Chondrocyte (in vitro differentiated cells): ENCODE data around the gene P2RY2. TPM values are rescaled to one million over a fixed set of nuclear protein-coding genes. Genes with fewer than 3 reads are reported as not detected.
A peak's percentile ranks its signal among the peaks of the same experiment; 100 is the strongest.

Experiments
- DNase-seq: peaks from one replicate; pipeline ENCODE4 v3.0.0; 2021; ENCODE audit warnings: mixed read lengths, low spot score
- H3K27ac Mint-ChIP-seq: one replicate; pipeline ENCODE4 v1.8.0; 2021; ENCODE audit warnings: mild to moderate bottlenecking, moderate library complexity, mixed read lengths; ENCODE audit not compliant: unreplicated experiment
- H3K27me3 Mint-ChIP-seq: 2 replicates; pipeline ENCODE4 v1.8.0; 2021; ENCODE audit warnings: low read depth, mixed read lengths
- H3K36me3 Mint-ChIP-seq: 2 replicates; pipeline ENCODE4 v1.8.0; 2021; ENCODE audit warnings: low read depth, mixed read lengths
- H3K4me1 Mint-ChIP-seq: 2 replicates; pipeline ENCODE4 v1.8.0; 2021; ENCODE audit warnings: low read depth, mild to moderate bottlenecking, mixed read lengths
- H3K4me3 Mint-ChIP-seq: one replicate; pipeline ENCODE4 v1.8.0; 2021; ENCODE audit warnings: mild to moderate bottlenecking, moderate library complexity, mixed read lengths; ENCODE audit not compliant: unreplicated experiment
- H3K9me3 Mint-ChIP-seq: 2 replicates; pipeline ENCODE4 v1.8.0; 2021; ENCODE audit warnings: low read depth, mixed read lengths
- total RNA-seq: library from RNA; stranded (reverse); gene quantifications from 3 replicates; pipeline ENCODE4 v1.2.1, GENCODE V29; 2021
- TF ChIP-seq, protein P1 (sequence below): fragments of 200-600 bp; sonication (generic); IDR thresholded peaks from 2 replicates; pipeline ENCODE4 v1.5.0; 2021; ENCODE audit warnings: antibody characterized with exemption, mild to moderate bottlenecking, moderate library complexity

Gene P2RY2
- total RNA-seq, 1 donor from 2014 or later: 0.32 TPM

DNA sequence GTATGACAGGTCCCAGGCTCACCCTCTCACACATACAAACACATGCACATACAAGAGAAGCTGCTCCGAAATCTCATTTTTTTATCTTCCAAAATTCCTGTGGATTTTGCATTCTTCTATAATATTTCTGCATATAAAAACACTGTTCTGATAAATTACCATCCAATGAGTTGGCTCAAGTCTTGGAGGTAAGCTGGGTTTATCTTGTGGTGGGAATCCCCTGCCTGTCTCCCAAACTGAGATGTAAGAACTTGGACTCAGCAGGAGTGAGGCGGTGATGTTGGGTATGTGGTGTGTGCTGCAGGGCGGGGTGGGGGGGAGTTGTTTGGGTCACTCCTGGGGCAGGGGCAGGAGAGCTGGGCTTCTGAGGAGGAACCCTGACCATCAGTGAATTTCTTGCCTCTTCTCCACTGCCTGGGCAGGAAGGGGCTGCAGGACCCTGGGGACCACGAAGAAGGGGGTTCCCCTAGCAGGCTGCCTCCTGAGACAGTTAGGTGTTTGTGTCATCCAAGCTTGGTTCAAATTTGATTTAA is 47.3 kb downstream of the P2RY2 start:
- DNase-seq: no peak
- H3K4me3 Mint-ChIP-seq: no peak overlapping the region

DNA sequence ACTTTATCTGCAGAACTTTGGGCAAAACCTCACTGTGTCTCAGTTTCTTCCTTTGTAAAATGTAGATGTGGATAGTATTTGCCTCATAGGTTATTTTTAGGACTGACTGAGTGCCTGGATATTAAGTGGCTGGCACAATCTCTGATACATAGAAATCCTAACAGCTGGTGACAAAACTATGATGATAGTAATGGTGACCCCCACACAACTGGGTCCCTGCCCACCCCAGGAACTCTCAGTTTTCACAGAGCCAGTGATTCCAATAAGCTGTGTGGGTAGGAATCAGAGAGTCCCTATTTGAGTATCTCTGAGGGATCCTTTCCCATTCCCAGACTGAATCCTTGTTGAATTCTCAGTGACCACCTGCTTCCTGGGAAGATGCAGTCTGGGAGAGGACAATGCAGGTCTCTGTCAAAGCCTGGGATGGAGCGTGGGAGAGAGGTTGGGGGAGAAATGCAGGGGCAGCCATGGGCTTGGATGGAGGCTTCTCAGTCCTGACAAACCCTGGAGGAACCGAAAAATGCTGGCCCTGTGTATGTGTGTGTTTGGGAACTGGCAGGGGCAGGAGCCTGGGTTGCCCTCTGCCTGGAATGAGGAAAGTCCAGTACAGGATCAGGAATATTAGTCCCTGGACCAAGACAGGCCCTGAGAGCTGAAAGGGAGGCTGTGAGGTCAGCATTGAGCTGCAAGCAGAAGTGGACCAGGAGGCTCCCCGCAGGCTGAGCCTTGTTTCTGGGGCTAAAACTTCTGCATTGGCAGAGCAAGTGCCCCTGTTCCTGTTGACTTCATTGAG is 48.0 kb downstream of the P2RY2 start:
- H3K27me3 Mint-ChIP-seq: peaks cover 10% of the 10 kb centered on the region
- no peaks in the 10 kb centered on the region for H3K9me3 Mint-ChIP-seq
- no peak for DNase-seq
- H3K4me3 Mint-ChIP-seq: no peak overlapping the region
- TF ChIP-seq, protein P1, sequence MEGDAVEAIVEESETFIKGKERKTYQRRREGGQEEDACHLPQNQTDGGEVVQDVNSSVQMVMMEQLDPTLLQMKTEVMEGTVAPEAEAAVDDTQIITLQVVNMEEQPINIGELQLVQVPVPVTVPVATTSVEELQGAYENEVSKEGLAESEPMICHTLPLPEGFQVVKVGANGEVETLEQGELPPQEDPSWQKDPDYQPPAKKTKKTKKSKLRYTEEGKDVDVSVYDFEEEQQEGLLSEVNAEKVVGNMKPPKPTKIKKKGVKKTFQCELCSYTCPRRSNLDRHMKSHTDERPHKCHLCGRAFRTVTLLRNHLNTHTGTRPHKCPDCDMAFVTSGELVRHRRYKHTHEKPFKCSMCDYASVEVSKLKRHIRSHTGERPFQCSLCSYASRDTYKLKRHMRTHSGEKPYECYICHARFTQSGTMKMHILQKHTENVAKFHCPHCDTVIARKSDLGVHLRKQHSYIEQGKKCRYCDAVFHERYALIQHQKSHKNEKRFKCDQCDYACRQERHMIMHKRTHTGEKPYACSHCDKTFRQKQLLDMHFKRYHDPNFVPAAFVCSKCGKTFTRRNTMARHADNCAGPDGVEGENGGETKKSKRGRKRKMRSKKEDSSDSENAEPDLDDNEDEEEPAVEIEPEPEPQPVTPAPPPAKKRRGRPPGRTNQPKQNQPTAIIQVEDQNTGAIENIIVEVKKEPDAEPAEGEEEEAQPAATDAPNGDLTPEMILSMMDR: no peak
- no peaks in the 10 kb centered on the region for H3K36me3 Mint-ChIP-seq
- H3K27ac Mint-ChIP-seq: peak overlapping the region; percentile 76
- H3K4me1 Mint-ChIP-seq: peaks cover 25% of the 10 kb centered on the region

More for the DNA sequence above, 47.3 kb downstream of the P2RY2 start:
- Mint-ChIP-seq H3K27ac (no peak overlapping the region), H3K27me3 (peaks cover 10% of the 10 kb centered on the region), H3K36me3 (no peaks in the 10 kb centered on the region), H3K9me3 (no peaks in the 10 kb centered on the region), H3K4me1 (peaks cover 25% of the 10 kb centered on the region)
- TF ChIP-seq, protein P1: no peak

DNA sequence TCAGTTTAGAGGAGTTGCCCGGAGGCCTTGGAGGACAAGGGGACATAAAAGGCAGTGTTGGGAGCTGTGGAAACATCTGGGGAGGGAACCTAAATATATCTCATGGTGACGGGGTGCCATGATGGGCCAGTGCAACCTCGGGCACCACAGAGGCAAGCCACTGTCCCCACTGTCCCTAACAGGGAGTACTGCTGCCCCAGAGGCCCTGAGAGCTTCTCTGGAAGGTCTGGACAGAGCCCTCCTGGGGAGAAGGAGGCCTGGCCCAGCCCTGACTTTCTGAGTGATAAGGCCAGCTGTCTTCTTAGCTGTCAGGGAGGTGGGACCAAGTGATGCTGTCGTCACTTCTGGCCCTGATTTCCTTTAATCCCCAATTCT is 48.6 kb downstream of the P2RY2 start:
- no peak for DNase-seq
- H3K27ac Mint-ChIP-seq: no peak overlapping the region
- H3K27me3 Mint-ChIP-seq: peaks cover 10% of the 10 kb centered on the region
- H3K36me3 Mint-ChIP-seq: no peaks in the 10 kb centered on the region
- peaks cover 25% of the 10 kb centered on the region for H3K4me1 Mint-ChIP-seq
- TF ChIP-seq, protein P1: no peak
- H3K4me3 Mint-ChIP-seq: no peak overlapping the region
- H3K9me3 Mint-ChIP-seq: no peaks in the 10 kb centered on the region

DNA sequence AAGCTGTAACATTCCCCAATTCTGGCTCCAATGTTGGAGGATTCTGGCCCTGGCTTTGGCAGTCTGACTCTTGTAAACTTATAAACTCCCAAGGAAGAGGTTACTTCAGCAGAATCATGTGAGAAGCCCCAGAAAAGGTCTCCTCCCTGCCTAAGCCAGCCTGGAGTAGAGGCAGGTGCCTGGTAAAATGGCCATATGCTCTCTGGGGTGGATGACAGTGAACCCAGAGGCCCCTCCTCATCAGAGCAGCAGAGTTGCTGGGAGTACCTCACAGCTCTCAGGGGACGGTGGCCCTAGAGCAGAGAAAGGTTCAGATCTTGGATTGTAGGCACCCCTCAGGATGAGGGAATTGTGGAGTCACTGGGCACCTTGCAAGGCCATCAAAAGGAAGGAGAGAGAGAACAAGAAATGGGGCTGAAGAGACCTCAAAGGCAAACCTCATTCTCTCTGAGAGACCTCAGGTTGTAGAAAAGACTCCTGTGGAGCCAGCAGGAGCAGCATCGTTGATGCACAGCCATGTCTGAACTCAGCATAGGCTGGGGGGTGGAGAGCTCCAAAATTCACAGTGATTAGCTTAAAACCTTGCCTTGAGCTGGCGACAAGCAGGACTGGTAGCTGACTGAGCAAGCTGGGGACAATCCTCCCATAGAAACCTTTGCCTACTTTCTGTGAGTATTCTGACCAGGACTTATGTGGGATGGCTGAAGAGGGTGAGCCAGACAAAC is 49.2 kb downstream of the P2RY2 start:
- no peaks in the 10 kb centered on the region for H3K9me3 Mint-ChIP-seq
- H3K4me3 Mint-ChIP-seq: no peak overlapping the region
- DNase-seq: no peak
- no peak overlapping the region for H3K27ac Mint-ChIP-seq
- peaks cover 10% of the 10 kb centered on the region for H3K27me3 Mint-ChIP-seq
- H3K4me1 Mint-ChIP-seq: peaks cover 32% of the 10 kb centered on the region
- TF ChIP-seq, protein P1: no peak
- H3K36me3 Mint-ChIP-seq: no peaks in the 10 kb centered on the region

DNA sequence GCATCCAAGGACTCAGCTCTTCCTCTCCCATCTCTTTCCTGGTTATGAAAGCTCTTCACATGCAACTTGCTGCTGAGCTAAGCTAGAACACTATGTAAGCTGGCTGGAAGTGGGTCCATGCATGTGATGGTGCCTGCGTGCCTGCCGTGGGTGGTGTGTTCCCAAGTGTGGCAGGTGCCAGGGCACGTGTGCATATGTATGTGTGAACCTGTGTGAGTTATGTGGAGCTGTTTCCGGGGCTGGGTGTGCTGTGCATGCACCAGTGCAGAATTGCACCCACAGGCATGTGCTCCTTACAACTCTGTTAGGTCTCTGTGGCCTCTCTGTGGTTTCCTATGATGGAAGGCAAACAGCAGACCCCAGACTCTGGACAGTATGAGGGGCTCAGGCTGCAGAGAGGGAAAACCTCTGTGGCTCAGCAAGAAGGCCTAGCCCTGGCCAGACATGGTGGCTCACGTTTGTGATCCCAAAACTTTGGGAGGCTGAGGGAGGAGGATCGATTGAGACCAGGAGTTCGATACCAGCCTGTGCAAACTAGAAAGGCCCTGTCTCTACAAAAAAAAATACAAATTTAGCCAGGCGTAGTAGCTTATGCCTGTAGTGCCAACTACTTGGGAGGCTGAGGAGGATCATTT is 49.9 kb downstream of the P2RY2 start:
- H3K27ac Mint-ChIP-seq: no peak overlapping the region

More for the DNA sequence above, 49.9 kb downstream of the P2RY2 start:
- DNase-seq: no peak
- H3K4me1 Mint-ChIP-seq: peaks cover 31% of the 10 kb centered on the region
- peaks cover 10% of the 10 kb centered on the region for H3K27me3 Mint-ChIP-seq
- H3K4me3 Mint-ChIP-seq: no peak overlapping the region
- H3K9me3 Mint-ChIP-seq: no peaks in the 10 kb centered on the region
- no peaks in the 10 kb centered on the region for H3K36me3 Mint-ChIP-seq
- TF ChIP-seq, protein P1: no peak
